HepG2 (cell line): ENCODE results near the gene KDM1B. TPM values are rescaled to one million over a fixed set of nuclear protein-coding genes. Genes with fewer than 3 reads are reported as not detected.

Experiments used
- ARID2 ChIP-seq: sonication (generic); formaldehyde crosslinking; IDR thresholded peaks from 2 replicates; pipeline ENCODE4 v1.8.1; 2022; ENCODE audit warnings: mild to moderate bottlenecking, missing genetic modification reagents, borderline replicate concordance
- ESRRA ChIP-seq: sonication (generic); formaldehyde crosslinking; IDR thresholded peaks from 2 replicates; pipeline ENCODE4 v1.5.1; 2020; ENCODE audit warnings: mild to moderate bottlenecking, low read depth, missing genetic modification reagents
- FOXJ3 ChIP-seq: sonication (generic); formaldehyde crosslinking; IDR thresholded peaks from 2 replicates; pipeline ENCODE4 v1.4.0; 2020; ENCODE audit warnings: missing genetic modification reagents, mild to moderate bottlenecking, borderline replicate concordance
- HDAC2 ChIP-seq: sonication (generic); formaldehyde crosslinking; IDR thresholded peaks from 2 replicates; pipeline ENCODE4 v1.4.0; 2020; ENCODE audit warnings: missing genetic modification reagents
- MEF2D ChIP-seq: sonication (generic); formaldehyde crosslinking; IDR thresholded peaks from 2 replicates; pipeline ENCODE4 v1.5.1; 2020; ENCODE audit warnings: mild to moderate bottlenecking, missing genetic modification reagents
- MLX ChIP-seq: IDR thresholded peaks from 2 replicates; pipeline ENCODE4 v1.6.1; 2016
- MYC ChIP-seq: sonication (generic); formaldehyde crosslinking; IDR thresholded peaks from 2 replicates; pipeline ENCODE4 v1.9.0; 2021; ENCODE audit warnings: missing genetic modification reagents, borderline replicate concordance
- MYNN ChIP-seq: sonication (generic); formaldehyde crosslinking; IDR thresholded peaks from 2 replicates; pipeline ENCODE4 v1.4.0; 2020; ENCODE audit warnings: mild to moderate bottlenecking, low read depth, missing genetic modification reagents
- WIZ ChIP-seq: sonication (generic); formaldehyde crosslinking; IDR thresholded peaks from 2 replicates; pipeline ENCODE4 v1.5.1; 2020; ENCODE audit warnings: mild to moderate bottlenecking, missing genetic modification reagents
- YEATS4 ChIP-seq: sonication (generic); formaldehyde crosslinking; IDR thresholded peaks from 2 replicates; pipeline ENCODE4 v1.4.0; 2020; ENCODE audit warnings: missing genetic modification reagents, borderline replicate concordance
- ZBTB26 ChIP-seq: IDR thresholded peaks from 2 replicates; pipeline ENCODE4 v1.6.1; 2016; ENCODE audit warnings: missing compliant biosample characterization, missing genetic modification reagents, borderline replicate concordance
- ZBTB43 ChIP-seq: sonication (generic); formaldehyde crosslinking; conservative IDR thresholded peaks from 2 replicates; pipeline ENCODE4 v1.4.0; 2020; ENCODE audit warnings: missing genetic modification reagents
- ZFY ChIP-seq: sonication (generic); formaldehyde crosslinking; IDR thresholded peaks from 2 replicates; pipeline ENCODE4 v1.4.0; 2020; ENCODE audit warnings: missing genetic modification reagents
- ZMAT5 ChIP-seq: sonication (generic); formaldehyde crosslinking; IDR thresholded peaks from 2 replicates; pipeline ENCODE4 v1.5.0; 2020; ENCODE audit warnings: mild to moderate bottlenecking, low read depth, missing genetic modification reagents, borderline replicate concordance
- ZNF24 ChIP-seq: fragments of 450-650 bp; IDR thresholded peaks from 2 replicates; pipeline ENCODE4 v1.6.1; 2017; ENCODE audit warnings: antibody characterized with exemption, mild to moderate bottlenecking
- ZNF430 ChIP-seq: sonication (generic); formaldehyde crosslinking; IDR thresholded peaks from 2 replicates; pipeline ENCODE4 v1.9.0; 2021; ENCODE audit warnings: mild to moderate bottlenecking, missing genetic modification reagents
- ZNF512B ChIP-seq: sonication (generic); formaldehyde crosslinking; IDR thresholded peaks from 2 replicates; pipeline ENCODE4 v1.5.1; 2020; ENCODE audit warnings: missing genetic modification reagents, mild to moderate bottlenecking, borderline replicate concordance
- ZNF615 ChIP-seq: sonication (generic); formaldehyde crosslinking; IDR thresholded peaks from 2 replicates; pipeline ENCODE4 v1.5.0; 2020; ENCODE audit warnings: mild to moderate bottlenecking, missing genetic modification reagents, borderline replicate concordance
- ZNF674 ChIP-seq: sonication (generic); formaldehyde crosslinking; IDR thresholded peaks from 2 replicates; pipeline ENCODE4 v1.5.0; 2020; ENCODE audit warnings: low read depth, mild to moderate bottlenecking, missing genetic modification reagents
- ZNF768 ChIP-seq: sonication (generic); formaldehyde crosslinking; IDR thresholded peaks from 2 replicates; pipeline ENCODE4 v1.4.0; 2020; ENCODE audit warnings: missing genetic modification reagents
- ZNF790 ChIP-seq: sonication (generic); formaldehyde crosslinking; IDR thresholded peaks from 2 replicates; pipeline ENCODE4 v1.8.0; 2022; ENCODE audit warnings: missing genetic modification reagents, mild to moderate bottlenecking, borderline replicate concordance
- ZSCAN31 ChIP-seq: sonication (generic); formaldehyde crosslinking; IDR thresholded peaks from 2 replicates; pipeline ENCODE4 v1.5.0; 2020; ENCODE audit warnings: low read depth, mild to moderate bottlenecking, missing genetic modification reagents
- polyA plus RNA-seq, 8 experiments: library from polyadenylated mRNA; depleted of rRNA in 3 of 8; stranded (reverse) in 7 of 8; unstranded in 1 of 8; fragments of >200 nt; fragmentation: Illumina TruSeq in 4 of 8; extraction: Trizol in 4 of 8; gene quantifications; 2 replicates each; pipeline versions ENCODE4 v1.2.1 to v1.2.3, GENCODE V29; 2011 to 2016; ENCODE audit warnings: low read depth in 4 of 8, missing spikeins in 1 of 8, mixed read lengths in 1 of 8; ENCODE audit not compliant: insufficient read depth in 1 of 8
- total RNA-seq, 5 experiments: library from RNA; depleted of rRNA; stranded (reverse); fragments of >200 nt; fragmentation: Illumina TruSeq; extraction: Trizol; gene quantifications; 2 replicates each; pipeline ENCODE4 v1.2.3, GENCODE V29; 2016; ENCODE audit warnings: low read depth in 1 of 5

Gene KDM1B
- total and polyA plus RNA-seq, 2 of the 13 experiments (the other 11 are each of a cell fraction or from before 2014, with no cell fraction given): 9.8 to 13.2 TPM

- TF ChIP-seq ZSCAN31 (CRISPR knock-in tag) (peak; percentile 84; the same call in 1 of the 2 replicates), MEF2D (CRISPR knock-in tag) (0 out of 2 replicates have a peak, but pooled peaks have one; percentile 9), HDAC2 (CRISPR knock-in tag) (no peak), MLX (CRISPR knock-in tag) (no peak), MYC (CRISPR knock-in tag) (peak; percentile 27; the same call in 1 of the 2 replicates), ZNF768 (CRISPR knock-in tag) (no peak), ZNF674 (CRISPR knock-in tag) (0 out of 2 replicates have a peak, but pooled peaks have one; percentile 82), ARID2 (CRISPR knock-in tag) (0 out of 2 replicates have a peak, but pooled peaks have one; percentile 5), ESRRA (CRISPR knock-in tag) (no peak), YEATS4 (peak; percentile 35; the same call in 1 of the 2 replicates), FOXJ3 (CRISPR knock-in tag) (no peak), ZBTB26 (CRISPR knock-in tag) (no peak), ZNF790 (CRISPR knock-in tag) (no peak), ZBTB43 (no peak), WIZ (CRISPR knock-in tag) (no peak), ZNF430 (peak; percentile 75), ZFY (peak; percentile 53), ZNF615 (no peak), ZNF512B (CRISPR knock-in tag) (no peak), ZMAT5 (no peak), MYNN (CRISPR knock-in tag) (no peak), ZNF24 (no peak)
These were observed at the start of gene KDM1B (continued) for GRCh38 chr6:18155150-18155863.
